OCI-LY1 (cell line): ENCODE results near the gene MAPT.

Source experiments
- H2AFZ ChIP-seq: fragments of 200-600 bp; sonication (generic), shearing (Covaris generic); 2 replicates; pipeline ENCODE4 v1.6.0; 2014; ENCODE audit warnings: antibody characterized with exemption, mild to moderate bottlenecking, low read length
- H3F3A ChIP-seq: fragments of 200-600 bp; sonication (generic), shearing (Covaris generic); 2 replicates; pipeline ENCODE4 v1.6.0; 2014; ENCODE audit warnings: mild to moderate bottlenecking, antibody characterized with exemption, low read length, moderate library complexity; ENCODE audit not compliant: insufficient read depth
- H3K27ac ChIP-seq: fragments of 200-600 bp; sonication (generic); 2 replicates; pipeline ENCODE4 v1.5.1; 2014; ENCODE audit warnings: low read length, mixed run types, mild to moderate bottlenecking, low read depth; ENCODE audit not compliant: poor library complexity, severe bottlenecking
- H3K27me3 ChIP-seq: fragments of 200-600 bp; sonication (generic); 2 replicates; pipeline ENCODE4 v1.6.0; 2014; ENCODE audit warnings: antibody characterized with exemption, mild to moderate bottlenecking, low read length, moderate library complexity; ENCODE audit not compliant: insufficient read depth
- H3K36me3 ChIP-seq: fragments of 200-600 bp; sonication (generic); 2 replicates; pipeline ENCODE4 v1.6.1; 2014; ENCODE audit warnings: mild to moderate bottlenecking, antibody characterized with exemption, low read length, moderate library complexity, mixed read lengths; ENCODE audit not compliant: insufficient read depth
- H3K4me1 ChIP-seq: fragments of 200-600 bp; sonication (generic); 2 replicates; pipeline ENCODE4 v1.5.1; 2014; ENCODE audit warnings: mild to moderate bottlenecking, low read length, moderate library complexity; ENCODE audit not compliant: insufficient read depth, severe bottlenecking
- H3K4me2 ChIP-seq: fragments of 200-600 bp; sonication (generic), shearing (Covaris generic); 2 replicates; pipeline ENCODE4 v1.6.1; 2014; ENCODE audit warnings: low read length
- H3K4me3 ChIP-seq: fragments of 200-600 bp; sonication (generic); 2 replicates; pipeline ENCODE4 v1.5.1; 2014; ENCODE audit warnings: low read length, low read depth, mild to moderate bottlenecking, mixed read lengths; ENCODE audit not compliant: poor library complexity, severe bottlenecking
- H3K79me2 ChIP-seq: fragments of 200-600 bp; shearing (Covaris generic); 2 replicates; pipeline ENCODE4 v1.6.1; 2016; ENCODE audit warnings: mixed run types, low read length, mixed read lengths; ENCODE audit not compliant: insufficient read depth
- H3K9ac ChIP-seq: fragments of 200-600 bp; sonication (generic), shearing (Covaris generic); 2 replicates; pipeline ENCODE4 v1.6.1; 2014; ENCODE audit warnings: mild to moderate bottlenecking, low read length, mixed read lengths
- H3K9me2 ChIP-seq: fragments of 200-600 bp; sonication (generic), shearing (Covaris generic); 2 replicates; pipeline ENCODE4 v1.6.1; 2014; ENCODE audit warnings: low read depth, mild to moderate bottlenecking, low read length, mixed read lengths
- H3K9me3 ChIP-seq: fragments of 200-600 bp; shearing (Covaris generic); 2 replicates; pipeline ENCODE4 v1.6.1; 2014; ENCODE audit warnings: low read length, mixed read lengths
- H4K20me1 ChIP-seq: fragments of 200-600 bp; sonication (generic), shearing (Covaris generic); 2 replicates; pipeline ENCODE4 v1.6.0; 2016; ENCODE audit warnings: mild to moderate bottlenecking, low read length; ENCODE audit not compliant: insufficient read depth
- EZH2 ChIP-seq: fragments of 200-600 bp; sonication (generic), shearing (Covaris generic); IDR thresholded peaks from 2 replicates; pipeline ENCODE4 v1.8.0; 2017; ENCODE audit warnings: borderline replicate concordance, mixed run types, mild to moderate bottlenecking, antibody characterized with exemption, low read length, moderate library complexity, mixed read lengths
- TF ChIP-seq, protein P1 (sequence below): fragments of 200-600 bp; sonication (generic), shearing (Covaris generic); IDR thresholded peaks from 2 replicates; pipeline ENCODE4 v1.5.1; 2017; ENCODE audit warnings: mild to moderate bottlenecking, antibody characterized with exemption, low read length, moderate library complexity, mixed read lengths

Gene MAPT

DNA sequence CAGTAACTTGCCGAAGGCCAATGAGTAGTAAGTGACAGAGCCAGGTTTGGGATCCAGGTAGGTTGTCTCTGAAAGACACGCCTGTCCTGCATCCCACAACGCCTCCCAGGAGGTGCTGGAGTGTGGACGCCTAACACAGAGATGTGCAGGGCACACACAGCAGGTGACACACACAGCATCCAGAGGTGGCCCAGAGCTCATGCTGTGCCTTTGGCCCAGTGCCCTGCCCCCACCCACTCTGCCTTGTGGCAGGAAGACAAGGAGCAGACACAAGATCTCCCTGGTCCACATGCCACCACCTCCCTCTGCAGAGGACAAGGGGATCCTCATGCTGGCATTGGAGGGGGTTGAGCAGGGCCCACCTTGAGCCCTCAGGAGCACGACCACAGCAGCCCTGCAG, 90.0 kb downstream of the MAPT start:
- no peak overlapping the region for H3K9ac ChIP-seq
- no peaks in the 10 kb centered on the region for H3K9me3 ChIP-seq
- H3K36me3 ChIP-seq = no peaks in the 10 kb centered on the region
- no peaks in the 10 kb centered on the region for H3K79me2 ChIP-seq
- no peak for TF ChIP-seq EZH2
- TF ChIP-seq, protein P1, sequence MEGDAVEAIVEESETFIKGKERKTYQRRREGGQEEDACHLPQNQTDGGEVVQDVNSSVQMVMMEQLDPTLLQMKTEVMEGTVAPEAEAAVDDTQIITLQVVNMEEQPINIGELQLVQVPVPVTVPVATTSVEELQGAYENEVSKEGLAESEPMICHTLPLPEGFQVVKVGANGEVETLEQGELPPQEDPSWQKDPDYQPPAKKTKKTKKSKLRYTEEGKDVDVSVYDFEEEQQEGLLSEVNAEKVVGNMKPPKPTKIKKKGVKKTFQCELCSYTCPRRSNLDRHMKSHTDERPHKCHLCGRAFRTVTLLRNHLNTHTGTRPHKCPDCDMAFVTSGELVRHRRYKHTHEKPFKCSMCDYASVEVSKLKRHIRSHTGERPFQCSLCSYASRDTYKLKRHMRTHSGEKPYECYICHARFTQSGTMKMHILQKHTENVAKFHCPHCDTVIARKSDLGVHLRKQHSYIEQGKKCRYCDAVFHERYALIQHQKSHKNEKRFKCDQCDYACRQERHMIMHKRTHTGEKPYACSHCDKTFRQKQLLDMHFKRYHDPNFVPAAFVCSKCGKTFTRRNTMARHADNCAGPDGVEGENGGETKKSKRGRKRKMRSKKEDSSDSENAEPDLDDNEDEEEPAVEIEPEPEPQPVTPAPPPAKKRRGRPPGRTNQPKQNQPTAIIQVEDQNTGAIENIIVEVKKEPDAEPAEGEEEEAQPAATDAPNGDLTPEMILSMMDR = no peak
- H2AFZ ChIP-seq = no peak overlapping the region
- H3K4me1 ChIP-seq = no peaks in the 10 kb centered on the region
- H3K4me2 ChIP-seq = no peak overlapping the region
- H3K27ac ChIP-seq = no peak overlapping the region
- H3K27me3 ChIP-seq = no peaks in the 10 kb centered on the region
- H3K9me2 ChIP-seq = no peaks in the 10 kb centered on the region
- H3K4me3 ChIP-seq = no peak overlapping the region
- H4K20me1 ChIP-seq = no peaks in the 10 kb centered on the region
- H3F3A ChIP-seq = no peaks in the 10 kb centered on the region

DNA sequence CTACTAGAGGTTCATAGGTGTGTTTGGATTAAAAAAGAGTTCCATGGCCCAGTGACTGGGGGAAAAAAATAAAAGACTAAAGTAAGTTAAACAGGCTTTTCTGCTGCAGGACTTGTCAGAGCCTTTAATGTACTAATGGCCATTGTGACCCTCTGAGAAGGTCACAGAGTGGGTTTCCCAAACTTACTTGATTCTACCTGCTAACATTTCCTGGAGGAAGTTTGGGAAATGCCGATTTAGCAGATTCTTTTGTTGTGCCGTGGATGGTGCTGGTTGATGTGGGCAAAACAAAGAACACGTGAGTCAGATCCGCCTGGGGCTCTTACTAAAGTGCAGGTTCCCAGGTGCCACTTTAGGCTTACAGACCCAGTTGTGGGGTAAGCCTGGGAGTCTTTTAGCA, 91.1 kb downstream of the MAPT start:
- Histone ChIP-seq H3F3A (no peaks in the 10 kb centered on the region), H3K9ac (no peak overlapping the region), H3K79me2 (no peaks in the 10 kb centered on the region), H3K9me3 (no peaks in the 10 kb centered on the region), H4K20me1 (no peaks in the 10 kb centered on the region), H2AFZ (no peak overlapping the region), H3K27me3 (no peaks in the 10 kb centered on the region; the same call in 1 of the 2 replicates), H3K9me2 (no peaks in the 10 kb centered on the region), H3K4me2 (no peak overlapping the region), H3K4me1 (no peaks in the 10 kb centered on the region), H3K36me3 (no peaks in the 10 kb centered on the region), H3K27ac (no peak overlapping the region), H3K4me3 (no peak overlapping the region)
- no peak for TF ChIP-seq EZH2
- TF ChIP-seq, protein P1 = no peak

DNA sequence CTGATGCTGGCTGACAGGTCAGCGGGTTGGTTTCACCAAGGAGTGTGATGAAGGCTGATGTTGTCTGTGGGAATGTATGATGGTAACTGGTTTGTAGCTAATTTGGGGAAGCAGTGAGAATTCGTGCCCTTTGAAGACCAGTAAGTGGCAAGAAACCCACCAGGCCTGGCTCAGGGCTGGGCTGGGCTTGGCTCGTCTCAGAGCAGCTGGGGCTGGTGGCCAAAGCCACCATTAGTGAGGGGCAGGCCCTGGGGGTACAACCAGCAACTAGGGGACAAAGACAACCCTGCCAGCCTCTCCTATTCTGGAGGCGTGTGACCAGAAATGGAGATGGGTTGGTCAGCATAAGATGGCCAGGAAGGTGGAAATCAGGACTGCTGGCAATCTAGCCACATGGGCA, 91.7 kb downstream of the MAPT start:
- H3K27ac ChIP-seq = no peak overlapping the region
- no peaks in the 10 kb centered on the region for H3K9me2 ChIP-seq
- H3K79me2 ChIP-seq = no peaks in the 10 kb centered on the region
- H3K36me3 ChIP-seq = no peaks in the 10 kb centered on the region
- no peak overlapping the region for H2AFZ ChIP-seq
- no peak overlapping the region for H3K4me2 ChIP-seq
- TF ChIP-seq EZH2 = no peak
- TF ChIP-seq, protein P1 = no peak
- H4K20me1 ChIP-seq = no peaks in the 10 kb centered on the region
- no peaks in the 10 kb centered on the region for H3K9me3 ChIP-seq
- H3K27me3 ChIP-seq = no peaks in the 10 kb centered on the region; the same call in 1 of the 2 replicates
- H3F3A ChIP-seq = no peaks in the 10 kb centered on the region
- H3K4me3 ChIP-seq = no peak overlapping the region
- no peak overlapping the region for H3K9ac ChIP-seq
- no peaks in the 10 kb centered on the region for H3K4me1 ChIP-seq
